ENCODE measurements around the gene MEIOB.

- TF ChIP-seq CTCF (optimal IDR thresholded peaks at IDR 0.05 in 1 of 3, IDR thresholded peaks at IDR 0.05 in 1 of 3, conservative IDR thresholded peaks at IDR 0.05 in 1 of 3; ENCODE audit: extremely low read depth in 1 of 3, insufficient read depth in 2 of 3, low read length in 3 of 3), result no peak
- TF ChIP-seq EZH2 (IDR thresholded peaks at IDR 0.05; ENCODE audit: low read length), result no peak
Measured at GRCh38 chr16:1794908-1795666, 76.9 kb downstream of the MEIOB start.

All from keratinocyte (primary cell).